ENCODE measurements around the gene ZNF432. TPM values are rescaled to one million over a fixed set of nuclear protein-coding genes. Genes with fewer than 3 reads are reported as not detected.

Gene ZNF432
- polyA plus RNA-seq, 1 of the 3 experiments (the other 2 are of a cell fraction) = 2.9 TPM

DNA sequence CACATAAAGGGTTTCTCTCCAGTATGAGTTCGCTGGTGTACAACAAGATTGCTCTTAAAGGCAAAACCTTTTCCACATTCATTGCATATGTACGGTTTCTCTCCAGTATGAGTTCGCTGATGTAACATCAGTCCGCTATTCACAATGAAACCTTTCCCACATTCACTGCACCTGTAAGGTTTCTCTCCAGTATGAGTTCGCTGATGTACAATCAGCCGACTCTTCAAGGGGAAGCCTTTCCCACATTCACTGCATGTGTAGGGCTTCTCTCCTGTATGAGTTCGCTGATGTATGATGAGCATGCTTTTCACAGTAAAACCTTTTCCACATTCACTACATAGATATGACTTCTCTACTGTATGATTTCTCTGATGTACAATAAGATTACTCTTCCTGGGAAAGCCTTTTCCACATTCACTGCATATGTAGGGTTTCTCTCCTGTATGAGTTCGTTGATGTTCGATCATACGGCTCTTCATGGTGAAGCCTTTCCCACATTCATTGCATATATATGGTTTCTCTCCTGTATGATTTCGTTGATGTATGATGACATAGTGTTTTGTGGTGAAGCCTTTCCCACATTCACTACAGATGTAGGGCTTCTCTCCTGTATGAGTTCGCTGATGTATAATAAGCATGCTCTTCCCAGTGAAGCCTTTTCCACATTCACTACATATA lies 14.4 kb downstream of the ZNF432 start:
- Histone ChIP-seq H4K20me1 (ENCODE audit: insufficient read depth) (no peaks in the 10 kb centered on the region), H3K9me2 (no peaks in the 10 kb centered on the region), H3K27me3 (ENCODE audit: insufficient read depth) (no peaks in the 10 kb centered on the region), H3K4me3 (ENCODE audit: low read depth in 2 of 2, low read length in 1 of 2) (peak overlapping the region in 1 of 2 experiments; percentile 21; a peak in 1 of 4 replicates), H3K27ac (ENCODE audit: low read depth in 2 of 2, low read length in 1 of 2) (no peak overlapping the region), H3K4me1 (ENCODE audit: control insufficient read depth in 1 of 2, insufficient read depth in 2 of 2, low read depth in 1 of 2, low read length in 1 of 2) (no peaks in the 10 kb centered on the region; a peak in 1 of 4 replicates), H3K36me3 (replicated peaks in 1 of 2; ENCODE audit: control insufficient read depth in 1 of 2, insufficient read depth in 2 of 2, low read length in 1 of 2) (peaks cover 48 to 73% of the 10 kb centered on the region in 2 experiments), H2AFZ (ENCODE audit: low read depth) (no peak overlapping the region), H3K79me2 (ENCODE audit: insufficient read depth) (no peaks in the 10 kb centered on the region), H3K4me2 (no peak overlapping the region), H3F3A (replicated peaks; ENCODE audit: insufficient read depth) (peaks cover 16% of the 10 kb centered on the region), H3K9ac (no peak overlapping the region), H3K9me3 (peaks cover 76% of the 10 kb centered on the region)
- ChIA-PET POLR2A (no interaction called here), CTCF (no interaction called here)
- no peak for TF ChIP-seq MAX (IDR thresholded peaks at IDR 0.05; ENCODE audit: low read depth)
- no peak for DNase-seq
- WGBS (ENCODE audit: low lambda C conversion rate) = 94% methylated on average over 12 of the region's 12 CpGs

DNA sequence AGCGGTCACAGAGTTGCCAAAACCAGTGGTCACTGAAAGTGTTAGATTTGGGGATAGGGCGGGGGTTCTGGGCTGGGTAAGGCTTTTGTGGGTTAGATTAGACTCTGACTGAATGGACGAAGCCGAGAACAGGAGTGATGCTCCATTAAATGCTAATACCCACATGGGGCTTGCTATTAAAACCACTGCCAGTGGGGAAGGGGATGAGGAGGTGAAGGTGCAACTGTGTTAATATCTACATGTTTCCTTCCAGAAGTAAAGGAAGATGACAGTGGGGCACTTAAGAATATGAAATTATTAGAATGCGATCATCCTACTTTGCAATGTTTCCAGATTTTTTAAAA lies 19.9 kb downstream of the ZNF432 start:
- Histone ChIP-seq H3K4me2 (peak overlapping the region; percentile 74), H3K4me3 (ENCODE audit: low read depth in 2 of 2, low read length in 1 of 2) (peak overlapping the region; percentile 62 to 78), H2AFZ (ENCODE audit: low read depth) (peak overlapping the region; percentile 93), H3K27ac (ENCODE audit: low read depth in 2 of 2, low read length in 1 of 2) (peak overlapping the region; percentile 89 to 95), H3K27me3 (ENCODE audit: insufficient read depth) (no peaks in the 10 kb centered on the region), H3K4me1 (ENCODE audit: control insufficient read depth in 1 of 2, insufficient read depth in 2 of 2, low read depth in 1 of 2, low read length in 1 of 2) (no peaks in the 10 kb centered on the region; a peak in 2 of 4 replicates), H3K9ac (peak overlapping the region; percentile 86), H4K20me1 (ENCODE audit: insufficient read depth) (no peaks in the 10 kb centered on the region), H3K79me2 (ENCODE audit: insufficient read depth) (peaks cover 20% of the 10 kb centered on the region), H3K9me2 (no peaks in the 10 kb centered on the region), H3K36me3 (replicated peaks in 1 of 2; ENCODE audit: control insufficient read depth in 1 of 2, insufficient read depth in 2 of 2, low read length in 1 of 2) (peaks cover 25 to 43% of the 10 kb centered on the region in 2 experiments), H3K9me3 (peaks cover 35% of the 10 kb centered on the region; the same call in 1 of the 2 replicates), H3F3A (replicated peaks; ENCODE audit: insufficient read depth) (peaks cover 9% of the 10 kb centered on the region)
- TF ChIP-seq FOXM1 (IDR thresholded peaks at IDR 0.05; ENCODE audit: low read depth) (no peak), TCF12 (IDR thresholded peaks at IDR 0.05) (no peak), FOSL2 (IDR thresholded peaks at IDR 0.05; ENCODE audit: borderline replicate concordance, low read depth) (no peak), GABPA (IDR thresholded peaks at IDR 0.05; ENCODE audit: low read depth) (no peak), REST (IDR thresholded peaks at IDR 0.05; ENCODE audit: low read depth, low read length) (no peak), RFX5 (IDR thresholded peaks at IDR 0.05; ENCODE audit: low read length) (no peak), SIN3A (IDR thresholded peaks at IDR 0.05; ENCODE audit: borderline replicate concordance, low read depth, low read length) (no peak), NRF1 (IDR thresholded peaks at IDR 0.05; ENCODE audit: low read depth, low read length) (no peak), SMC3 (IDR thresholded peaks at IDR 0.05; ENCODE audit: low read depth, low read length) (no peak)
- TF ChIP-seq, protein P1, sequence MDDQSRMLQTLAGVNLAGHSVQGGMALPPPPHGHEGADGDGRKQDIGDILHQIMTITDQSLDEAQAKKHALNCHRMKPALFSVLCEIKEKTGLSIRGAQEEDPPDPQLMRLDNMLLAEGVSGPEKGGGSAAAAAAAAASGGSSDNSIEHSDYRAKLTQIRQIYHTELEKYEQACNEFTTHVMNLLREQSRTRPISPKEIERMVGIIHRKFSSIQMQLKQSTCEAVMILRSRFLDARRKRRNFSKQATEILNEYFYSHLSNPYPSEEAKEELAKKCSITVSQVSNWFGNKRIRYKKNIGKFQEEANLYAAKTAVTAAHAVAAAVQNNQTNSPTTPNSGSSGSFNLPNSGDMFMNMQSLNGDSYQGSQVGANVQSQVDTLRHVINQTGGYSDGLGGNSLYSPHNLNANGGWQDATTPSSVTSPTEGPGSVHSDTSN (IDR thresholded peaks at IDR 0.05) = no peak
- 16% methylated on average over 5 of the region's 5 CpGs for WGBS (ENCODE audit: low lambda C conversion rate)
- ChIA-PET CTCF (no interaction called here), POLR2A (interaction anchor here (0.7 to 1.5 kb wide), 4 partner anchors 9 to 161 kb away, joined by 3 to 7 read pairs (median 4); partner anchors contain the start of genes ZNF432 and ZNF615)
- peak; percentile 58 for DNase-seq
